Measurements from ENCODE around the gene DTNB.

- TF ChIP-seq CTCF (IDR thresholded peaks at IDR 0.05), result no peak
- TF ChIP-seq POLR2A (IDR thresholded peaks at IDR 0.05), result no peak
These were observed 287.5 kb downstream of the DTNB start for GRCh38 chr2:25385910-25386309.

Data from ovary (tissue), 3 donors.